Skeletal muscle satellite cell (primary cell): Measurements from ENCODE around the gene GPD1L. TPM values are rescaled to one million over a fixed set of nuclear protein-coding genes. Genes with fewer than 3 reads are reported as not detected.
"Not testable (repeated sequence)": the region's sequence is repeated elsewhere in the genome, so short reads cannot be mapped to it uniquely, and the experiment has no call there.

Source experiments
- H3K27me3 ChIP-seq: 2 replicates; pipeline ENCODE4 v1.7.0; 2013; ENCODE audit warnings: low read length; ENCODE audit not compliant: control insufficient read depth, insufficient read depth
- H3K36me3 ChIP-seq: 2 replicates; pipeline ENCODE4 v1.7.0; 2013; ENCODE audit warnings: mild to moderate bottlenecking, control low read depth, low read length; ENCODE audit not compliant: insufficient read depth
- H3K4me1 ChIP-seq: 2 replicates; pipeline ENCODE4 v1.7.0; 2013; ENCODE audit warnings: low read length; ENCODE audit not compliant: control insufficient read depth, insufficient read depth
- H3K4me2 ChIP-seq: 2 replicates; pipeline ENCODE4 v1.7.0; 2013; ENCODE audit warnings: mild to moderate bottlenecking, low read length
- H3K4me3 ChIP-seq: 2 replicates; pipeline ENCODE4 v1.7.0; 2013; ENCODE audit warnings: low read length
- H3K9ac ChIP-seq: 2 replicates; pipeline ENCODE4 v1.7.0; 2013; ENCODE audit warnings: mild to moderate bottlenecking, low read depth, low read length, moderate library complexity
- H3K9me3 ChIP-seq: replicated peaks from 2 replicates; pipeline ENCODE4 v1.7.0; 2013; ENCODE audit warnings: mild to moderate bottlenecking, control low read depth, low read length
- total RNA-seq: library from RNA; depleted of rRNA; stranded (reverse); fragments of >200 nt; gene quantifications from 2 replicates; pipeline ENCODE4 v1.2.3, GENCODE V29; 2012; rRNA removed

The GPD1L gene
- total RNA-seq, result 10.6 and 10.7 TPM in 2 replicates

- H3K9me3 ChIP-seq, result peaks cover 3% of the 10 kb centered on the region
- H3K27me3 ChIP-seq, result no peaks in the 10 kb centered on the region
These were observed at the start of gene GPD1L for GRCh38 chr3:32106132-32106928. Gene GPD1L, plus strand, starts transcription at chr3:32106620. Its CDS starts 92 bp downstream, at chr3:32106712.

GRCh38 chr3:32058465-32058864 lies 48.0 kb upstream of the GPD1L start:
- not testable (repeated sequence) for H3K36me3 ChIP-seq, H3K4me2 ChIP-seq

More at GRCh38 chr3:32106132-32106928, at the start of gene GPD1L:
- Histone ChIP-seq H3K4me3 (peak within 1 kb of the TSS; percentile 81), H3K9ac (peak within 1 kb of the TSS; percentile 66), H3K36me3 (no peaks in the 10 kb centered on the region), H3K4me2 (peak within 1 kb of the TSS; percentile 86), H3K4me1 (peaks cover 10% of the 10 kb centered on the region)

GRCh38 chr3:32062950-32063582 lies 43.4 kb upstream of the GPD1L start:
- no peaks in the 10 kb centered on the region for H3K4me1 ChIP-seq
- H3K9me3 ChIP-seq, result no peaks in the 10 kb centered on the region
- peaks cover 8% of the 10 kb centered on the region for H3K27me3 ChIP-seq

More at GRCh38 chr3:32058465-32058864, 48.0 kb upstream of the GPD1L start:
- H3K9ac ChIP-seq, H3K4me3 ChIP-seq, H3K4me1 ChIP-seq, H3K9me3 ChIP-seq: not testable (repeated sequence)
- H3K27me3 ChIP-seq, result peaks cover 11% of the 10 kb centered on the region

GRCh38 chr3:32066686-32067085 lies 39.7 kb upstream of the GPD1L start:
- no peaks in the 10 kb centered on the region for H3K36me3 ChIP-seq
- H3K9ac ChIP-seq, result no peak overlapping the region
- no peaks in the 10 kb centered on the region for H3K4me1 ChIP-seq
- H3K4me3 ChIP-seq, result no peak overlapping the region
- H3K9me3 ChIP-seq, result no peaks in the 10 kb centered on the region
- peaks cover 7% of the 10 kb centered on the region for H3K27me3 ChIP-seq
- H3K4me2 ChIP-seq, result no peak overlapping the region

More at GRCh38 chr3:32062950-32063582, 43.4 kb upstream of the GPD1L start:
- Histone ChIP-seq H3K4me2 (no peak overlapping the region), H3K36me3 (no peaks in the 10 kb centered on the region), H3K4me3 (no peak overlapping the region), H3K9ac (no peak overlapping the region)

- not testable (repeated sequence) for H3K27me3 ChIP-seq, H3K4me2 ChIP-seq, H3K9ac ChIP-seq, H3K4me3 ChIP-seq, H3K9me3 ChIP-seq, H3K36me3 ChIP-seq
- peaks cover 14% of the 10 kb centered on the region for H3K4me1 ChIP-seq
These were observed 32.2 kb upstream of the GPD1L start for GRCh38 chr3:32074194-32074593.

GRCh38 chr3:32076566-32076965 lies 29.9 kb upstream of the GPD1L start:
- Histone ChIP-seq H3K4me2 (peak overlapping the region; percentile 15), H3K36me3 (no peaks in the 10 kb centered on the region), H3K27me3 (no peaks in the 10 kb centered on the region), H3K9ac (no peak overlapping the region), H3K9me3 (no peaks in the 10 kb centered on the region), H3K4me1 (peaks cover 14% of the 10 kb centered on the region), H3K4me3 (no peak overlapping the region)

- no peak overlapping the region for H3K4me3 ChIP-seq
- H3K36me3 ChIP-seq, result no peaks in the 10 kb centered on the region
- H3K4me1 ChIP-seq, result peaks cover 16% of the 10 kb centered on the region
- no peaks in the 10 kb centered on the region for H3K9me3 ChIP-seq
- no peaks in the 10 kb centered on the region for H3K27me3 ChIP-seq
- no peak overlapping the region for H3K4me2 ChIP-seq
- no peak overlapping the region for H3K9ac ChIP-seq
These were observed 28.9 kb upstream of the GPD1L start for GRCh38 chr3:32077260-32078084.

GRCh38 chr3:32078085-32078634 lies 28.3 kb upstream of the GPD1L start:
- Histone ChIP-seq H3K4me2 (no peak overlapping the region), H3K9ac (no peak overlapping the region), H3K4me1 (peaks cover 17% of the 10 kb centered on the region), H3K4me3 (no peak overlapping the region), H3K27me3 (no peaks in the 10 kb centered on the region), H3K9me3 (no peaks in the 10 kb centered on the region), H3K36me3 (no peaks in the 10 kb centered on the region)

GRCh38 chr3:32078864-32079263 lies 27.6 kb upstream of the GPD1L start:
- Histone ChIP-seq H3K9ac (no peak overlapping the region), H3K4me2 (no peak overlapping the region), H3K36me3 (no peaks in the 10 kb centered on the region), H3K27me3 (no peaks in the 10 kb centered on the region), H3K4me3 (no peak overlapping the region), H3K9me3 (no peaks in the 10 kb centered on the region), H3K4me1 (peaks cover 17% of the 10 kb centered on the region)

GRCh38 chr3:32082721-32083120 lies 23.7 kb upstream of the GPD1L start:
- Histone ChIP-seq H3K4me3 (no peak overlapping the region), H3K9ac (no peak overlapping the region), H3K27me3 (no peaks in the 10 kb centered on the region), H3K36me3 (no peaks in the 10 kb centered on the region), H3K9me3 (no peaks in the 10 kb centered on the region), H3K4me1 (peaks cover 3% of the 10 kb centered on the region), H3K4me2 (peak overlapping the region; percentile 39)

- no peak overlapping the region for H3K4me2 ChIP-seq
- H3K36me3 ChIP-seq, result no peaks in the 10 kb centered on the region
- peaks cover 6% of the 10 kb centered on the region for H3K27me3 ChIP-seq
- H3K9me3 ChIP-seq, result no peaks in the 10 kb centered on the region
- peaks cover 3% of the 10 kb centered on the region for H3K4me1 ChIP-seq
- H3K4me3 ChIP-seq, result no peak overlapping the region
- no peak overlapping the region for H3K9ac ChIP-seq
These were observed 22.6 kb upstream of the GPD1L start for GRCh38 chr3:32083702-32084270.
